GM18868 (cell line): ENCODE results near the gene NRCAM.

ENCODE experiments used
- ATAC-seq: cut with Tn5 transposase; IDR thresholded peaks from one replicate; pipeline ENCODE4 v1.9.1; 2021; ENCODE audit warnings: mild to moderate bottlenecking, moderate library complexity; ENCODE audit not compliant: unreplicated experiment

Gene NRCAM

GRCh38 chr7:108167460-108167859, 288.8 kb downstream of the NRCAM start:
- no peak for ATAC-seq

- ATAC-seq, result no peak
Observed at GRCh38 chr7:108166687-108167086, 289.5 kb downstream of the NRCAM start.

GRCh38 chr7:108165723-108166122, 290.5 kb downstream of the NRCAM start:
- ATAC-seq, result no peak

GRCh38 chr7:108164946-108165345, 291.3 kb downstream of the NRCAM start:
- no peak for ATAC-seq

- no peak for ATAC-seq
Observed at GRCh38 chr7:108164342-108164741, 291.9 kb downstream of the NRCAM start.

GRCh38 chr7:108158776-108159175, 297.5 kb downstream of the NRCAM start:
- no peak for ATAC-seq

- ATAC-seq, result no peak
Observed at GRCh38 chr7:108157606-108158335, 298.5 kb downstream of the NRCAM start.

- ATAC-seq, result no peak
Observed at GRCh38 chr7:108156897-108157605, 299.2 kb downstream of the NRCAM start.

- no peak for ATAC-seq
Observed at GRCh38 chr7:108152198-108152597, 304.0 kb downstream of the NRCAM start.

GRCh38 chr7:108149908-108150307, 306.3 kb downstream of the NRCAM start:
- no peak for ATAC-seq

- ATAC-seq, result no peak
Observed at GRCh38 chr7:108149119-108149518, 307.1 kb downstream of the NRCAM start.

- ATAC-seq, result no peak
Observed at GRCh38 chr7:108147031-108147563, 309.1 kb downstream of the NRCAM start.

GRCh38 chr7:108146070-108146842, 310.0 kb downstream of the NRCAM start:
- no peak for ATAC-seq

GRCh38 chr7:108145401-108145800, 310.8 kb downstream of the NRCAM start:
- ATAC-seq, result no peak

GRCh38 chr7:108144931-108145330, 311.3 kb downstream of the NRCAM start:
- no peak for ATAC-seq

- peak; percentile 56 for ATAC-seq
Observed at GRCh38 chr7:108143658-108144420, 312.4 kb downstream of the NRCAM start.

GRCh38 chr7:108142675-108143259, 313.5 kb downstream of the NRCAM start:
- no peak for ATAC-seq

- no peak for ATAC-seq
Observed at GRCh38 chr7:108142180-108142579, 314.1 kb downstream of the NRCAM start.

- no peak for ATAC-seq
Observed at GRCh38 chr7:108140671-108141070, 315.6 kb downstream of the NRCAM start.

- ATAC-seq, result no peak
Observed at GRCh38 chr7:108138911-108139310, 317.3 kb downstream of the NRCAM start.
